OCI-LY1 (cell line): ENCODE measurements around the gene SLCO2B1.

Experiments
- H2AFZ ChIP-seq: fragments of 200-600 bp; sonication (generic), shearing (Covaris generic); 2 replicates; pipeline ENCODE4 v1.6.0; 2014; ENCODE audit warnings: antibody characterized with exemption, mild to moderate bottlenecking, low read length
- H3F3A ChIP-seq: fragments of 200-600 bp; sonication (generic), shearing (Covaris generic); 2 replicates; pipeline ENCODE4 v1.6.0; 2014; ENCODE audit warnings: mild to moderate bottlenecking, antibody characterized with exemption, low read length, moderate library complexity; ENCODE audit not compliant: insufficient read depth
- H3K27ac ChIP-seq: fragments of 200-600 bp; sonication (generic); 2 replicates; pipeline ENCODE4 v1.5.1; 2014; ENCODE audit warnings: low read length, mixed run types, mild to moderate bottlenecking, low read depth; ENCODE audit not compliant: poor library complexity, severe bottlenecking
- H3K27me3 ChIP-seq: fragments of 200-600 bp; sonication (generic); 2 replicates; pipeline ENCODE4 v1.6.0; 2014; ENCODE audit warnings: antibody characterized with exemption, mild to moderate bottlenecking, low read length, moderate library complexity; ENCODE audit not compliant: insufficient read depth
- H3K36me3 ChIP-seq: fragments of 200-600 bp; sonication (generic); 2 replicates; pipeline ENCODE4 v1.6.1; 2014; ENCODE audit warnings: mild to moderate bottlenecking, antibody characterized with exemption, low read length, moderate library complexity, mixed read lengths; ENCODE audit not compliant: insufficient read depth
- H3K4me1 ChIP-seq: fragments of 200-600 bp; sonication (generic); 2 replicates; pipeline ENCODE4 v1.5.1; 2014; ENCODE audit warnings: mild to moderate bottlenecking, low read length, moderate library complexity; ENCODE audit not compliant: insufficient read depth, severe bottlenecking
- H3K4me2 ChIP-seq: fragments of 200-600 bp; sonication (generic), shearing (Covaris generic); 2 replicates; pipeline ENCODE4 v1.6.1; 2014; ENCODE audit warnings: low read length
- H3K4me3 ChIP-seq: fragments of 200-600 bp; sonication (generic); 2 replicates; pipeline ENCODE4 v1.5.1; 2014; ENCODE audit warnings: low read length, low read depth, mild to moderate bottlenecking, mixed read lengths; ENCODE audit not compliant: poor library complexity, severe bottlenecking
- H3K79me2 ChIP-seq: fragments of 200-600 bp; shearing (Covaris generic); 2 replicates; pipeline ENCODE4 v1.6.1; 2016; ENCODE audit warnings: mixed run types, low read length, mixed read lengths; ENCODE audit not compliant: insufficient read depth
- H3K9ac ChIP-seq: fragments of 200-600 bp; sonication (generic), shearing (Covaris generic); 2 replicates; pipeline ENCODE4 v1.6.1; 2014; ENCODE audit warnings: mild to moderate bottlenecking, low read length, mixed read lengths
- H3K9me2 ChIP-seq: fragments of 200-600 bp; sonication (generic), shearing (Covaris generic); 2 replicates; pipeline ENCODE4 v1.6.1; 2014; ENCODE audit warnings: low read depth, mild to moderate bottlenecking, low read length, mixed read lengths
- H3K9me3 ChIP-seq: fragments of 200-600 bp; shearing (Covaris generic); 2 replicates; pipeline ENCODE4 v1.6.1; 2014; ENCODE audit warnings: low read length, mixed read lengths
- H4K20me1 ChIP-seq: fragments of 200-600 bp; sonication (generic), shearing (Covaris generic); 2 replicates; pipeline ENCODE4 v1.6.0; 2016; ENCODE audit warnings: mild to moderate bottlenecking, low read length; ENCODE audit not compliant: insufficient read depth
- EZH2 ChIP-seq: fragments of 200-600 bp; sonication (generic), shearing (Covaris generic); IDR thresholded peaks from 2 replicates; pipeline ENCODE4 v1.8.0; 2017; ENCODE audit warnings: borderline replicate concordance, mixed run types, mild to moderate bottlenecking, antibody characterized with exemption, low read length, moderate library complexity, mixed read lengths
- TF ChIP-seq, protein P1 (sequence below): fragments of 200-600 bp; sonication (generic), shearing (Covaris generic); IDR thresholded peaks from 2 replicates; pipeline ENCODE4 v1.5.1; 2017; ENCODE audit warnings: mild to moderate bottlenecking, antibody characterized with exemption, low read length, moderate library complexity, mixed read lengths

SLCO2B1 gene

DNA sequence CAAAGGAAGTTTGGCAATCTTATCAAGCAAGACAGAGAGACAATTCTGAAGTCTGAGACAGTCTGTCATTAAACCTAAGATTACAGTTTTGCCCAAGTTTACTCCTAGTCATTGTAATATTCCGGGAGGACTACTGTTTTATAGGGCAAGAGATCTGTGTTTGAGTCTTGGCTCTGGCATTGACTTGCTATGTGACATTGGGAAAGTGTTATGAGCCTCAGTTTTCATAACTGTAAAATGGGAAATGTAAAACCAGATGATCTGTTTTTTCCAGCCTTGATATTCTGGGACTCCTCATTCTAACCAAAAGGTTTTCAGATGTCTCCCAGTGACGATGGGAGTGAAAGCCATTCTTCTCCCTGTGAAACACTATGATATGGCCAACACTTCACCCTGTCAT, 24.3 kb upstream of the SLCO2B1 start:
- Histone ChIP-seq H2AFZ (no peak overlapping the region), H3K9me3 (no peaks in the 10 kb centered on the region; the same call in 1 of the 2 replicates), H3K27me3 (no peaks in the 10 kb centered on the region), H3K4me3 (no peak overlapping the region), H3K27ac (no peak overlapping the region), H3K9me2 (no peaks in the 10 kb centered on the region), H3K79me2 (no peaks in the 10 kb centered on the region), H3K4me2 (no peak overlapping the region), H3F3A (no peaks in the 10 kb centered on the region), H3K4me1 (no peaks in the 10 kb centered on the region), H4K20me1 (no peaks in the 10 kb centered on the region), H3K9ac (no peak overlapping the region), H3K36me3 (no peaks in the 10 kb centered on the region)
- TF ChIP-seq, protein P1, sequence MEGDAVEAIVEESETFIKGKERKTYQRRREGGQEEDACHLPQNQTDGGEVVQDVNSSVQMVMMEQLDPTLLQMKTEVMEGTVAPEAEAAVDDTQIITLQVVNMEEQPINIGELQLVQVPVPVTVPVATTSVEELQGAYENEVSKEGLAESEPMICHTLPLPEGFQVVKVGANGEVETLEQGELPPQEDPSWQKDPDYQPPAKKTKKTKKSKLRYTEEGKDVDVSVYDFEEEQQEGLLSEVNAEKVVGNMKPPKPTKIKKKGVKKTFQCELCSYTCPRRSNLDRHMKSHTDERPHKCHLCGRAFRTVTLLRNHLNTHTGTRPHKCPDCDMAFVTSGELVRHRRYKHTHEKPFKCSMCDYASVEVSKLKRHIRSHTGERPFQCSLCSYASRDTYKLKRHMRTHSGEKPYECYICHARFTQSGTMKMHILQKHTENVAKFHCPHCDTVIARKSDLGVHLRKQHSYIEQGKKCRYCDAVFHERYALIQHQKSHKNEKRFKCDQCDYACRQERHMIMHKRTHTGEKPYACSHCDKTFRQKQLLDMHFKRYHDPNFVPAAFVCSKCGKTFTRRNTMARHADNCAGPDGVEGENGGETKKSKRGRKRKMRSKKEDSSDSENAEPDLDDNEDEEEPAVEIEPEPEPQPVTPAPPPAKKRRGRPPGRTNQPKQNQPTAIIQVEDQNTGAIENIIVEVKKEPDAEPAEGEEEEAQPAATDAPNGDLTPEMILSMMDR, result no peak
- TF ChIP-seq EZH2, result no peak

DNA sequence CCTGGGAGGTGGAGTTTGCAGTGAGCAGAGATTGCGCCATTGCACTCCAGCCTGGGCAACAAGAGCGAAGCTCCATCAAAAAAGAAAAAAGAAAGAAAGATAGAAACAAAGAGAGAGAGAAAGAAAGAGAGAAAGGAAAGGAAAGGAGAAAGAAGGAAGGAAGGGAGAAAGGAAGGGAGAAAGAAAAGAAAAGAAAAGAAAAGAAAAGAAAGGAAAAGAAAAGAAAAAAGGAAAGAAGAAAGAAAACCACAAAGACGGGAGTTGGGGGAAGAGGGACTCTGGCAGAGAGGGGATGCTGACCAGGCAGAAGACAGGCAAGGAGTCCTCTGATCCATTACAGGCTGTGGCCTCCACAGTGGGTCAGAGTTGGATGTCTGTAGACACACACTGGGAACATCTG, 18.8 kb upstream of the SLCO2B1 start:
- no peaks in the 10 kb centered on the region for H3K79me2 ChIP-seq
- no peak overlapping the region for H3K27ac ChIP-seq
- H3K9ac ChIP-seq, result no peak overlapping the region
- H3K4me3 ChIP-seq, result no peak overlapping the region
- H3K9me3 ChIP-seq, result no peaks in the 10 kb centered on the region; the same call in 1 of the 2 replicates
- H4K20me1 ChIP-seq, result no peaks in the 10 kb centered on the region
- H3F3A ChIP-seq, result no peaks in the 10 kb centered on the region
- peaks cover 4% of the 10 kb centered on the region; the same call in 1 of the 2 replicates for H3K27me3 ChIP-seq
- TF ChIP-seq EZH2, result no peak
- TF ChIP-seq, protein P1, result no peak
- H3K4me1 ChIP-seq, result no peaks in the 10 kb centered on the region
- H3K36me3 ChIP-seq, result no peaks in the 10 kb centered on the region
- H3K4me2 ChIP-seq, result no peak overlapping the region
- no peaks in the 10 kb centered on the region for H3K9me2 ChIP-seq
- no peak overlapping the region for H2AFZ ChIP-seq

DNA sequence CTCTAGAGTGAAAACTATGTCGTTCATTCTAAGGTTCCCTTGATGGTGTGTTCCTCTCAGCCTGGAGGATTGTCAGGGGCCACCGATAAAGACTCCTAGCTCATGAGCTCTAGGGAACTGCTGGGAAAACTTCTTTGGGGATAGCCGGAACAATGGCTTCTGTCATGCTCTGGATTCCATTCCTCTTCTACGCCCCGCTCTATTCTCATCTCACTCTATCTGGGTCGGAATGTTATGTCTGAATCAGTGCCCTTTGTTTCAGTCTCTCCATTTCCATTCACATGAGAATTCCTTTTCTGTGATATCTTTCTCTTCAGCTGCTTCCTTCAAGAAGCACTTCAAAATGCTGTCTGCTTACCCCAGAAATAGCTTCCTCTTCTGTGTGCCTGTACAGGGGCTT, 16.9 kb upstream of the SLCO2B1 start:
- H3K4me1 ChIP-seq, result no peaks in the 10 kb centered on the region
- no peaks in the 10 kb centered on the region for H3K9me3 ChIP-seq
- no peak overlapping the region for H3K4me3 ChIP-seq
- no peaks in the 10 kb centered on the region for H3K9me2 ChIP-seq
- no peak overlapping the region for H3K27ac ChIP-seq
- peaks cover 4% of the 10 kb centered on the region; the same call in 1 of the 2 replicates for H3K27me3 ChIP-seq
- H3F3A ChIP-seq, result no peaks in the 10 kb centered on the region
- no peaks in the 10 kb centered on the region for H3K79me2 ChIP-seq
- no peaks in the 10 kb centered on the region for H4K20me1 ChIP-seq
- H2AFZ ChIP-seq, result no peak overlapping the region
- TF ChIP-seq EZH2, result no peak
- TF ChIP-seq, protein P1, result no peak
- H3K4me2 ChIP-seq, result no peak overlapping the region
- H3K9ac ChIP-seq, result no peak overlapping the region
- H3K36me3 ChIP-seq, result no peaks in the 10 kb centered on the region
